ENCODE measurements around the gene GJA9.

DNA sequence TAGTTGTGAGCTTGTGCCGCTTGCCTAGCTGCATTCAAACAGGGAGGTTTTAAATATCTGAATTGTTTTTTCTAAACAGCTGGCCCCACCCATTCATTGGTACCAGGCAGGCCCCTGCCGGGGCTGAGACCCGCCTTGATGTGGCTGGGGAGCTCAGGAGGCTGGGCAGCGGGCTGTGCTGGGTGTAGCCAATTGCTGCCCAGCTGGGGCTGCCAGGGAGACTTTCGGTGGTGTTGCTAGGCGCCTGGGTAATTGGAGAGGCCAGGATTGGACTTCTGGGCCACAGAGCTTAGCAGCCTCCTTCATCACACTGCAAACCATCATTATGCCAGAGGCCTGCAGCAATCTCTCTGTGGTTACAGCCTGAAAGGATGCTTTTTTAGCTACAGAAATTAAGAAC lies 48.1 kb upstream of the GJA9 start:
- TF ChIP-seq, protein P1, sequence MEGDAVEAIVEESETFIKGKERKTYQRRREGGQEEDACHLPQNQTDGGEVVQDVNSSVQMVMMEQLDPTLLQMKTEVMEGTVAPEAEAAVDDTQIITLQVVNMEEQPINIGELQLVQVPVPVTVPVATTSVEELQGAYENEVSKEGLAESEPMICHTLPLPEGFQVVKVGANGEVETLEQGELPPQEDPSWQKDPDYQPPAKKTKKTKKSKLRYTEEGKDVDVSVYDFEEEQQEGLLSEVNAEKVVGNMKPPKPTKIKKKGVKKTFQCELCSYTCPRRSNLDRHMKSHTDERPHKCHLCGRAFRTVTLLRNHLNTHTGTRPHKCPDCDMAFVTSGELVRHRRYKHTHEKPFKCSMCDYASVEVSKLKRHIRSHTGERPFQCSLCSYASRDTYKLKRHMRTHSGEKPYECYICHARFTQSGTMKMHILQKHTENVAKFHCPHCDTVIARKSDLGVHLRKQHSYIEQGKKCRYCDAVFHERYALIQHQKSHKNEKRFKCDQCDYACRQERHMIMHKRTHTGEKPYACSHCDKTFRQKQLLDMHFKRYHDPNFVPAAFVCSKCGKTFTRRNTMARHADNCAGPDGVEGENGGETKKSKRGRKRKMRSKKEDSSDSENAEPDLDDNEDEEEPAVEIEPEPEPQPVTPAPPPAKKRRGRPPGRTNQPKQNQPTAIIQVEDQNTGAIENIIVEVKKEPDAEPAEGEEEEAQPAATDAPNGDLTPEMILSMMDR (IDR thresholded peaks at IDR 0.05): no peak
- no peak for TF ChIP-seq EP300 (IDR thresholded peaks at IDR 0.05)
- TF ChIP-seq POLR2AphosphoS5 (IDR thresholded peaks at IDR 0.05): no peak
- no peak for TF ChIP-seq POLR2A (IDR thresholded peaks at IDR 0.05; ENCODE audit: low read depth)

Data from esophagus muscularis mucosa (tissue), 4 donors.